Esophagus (tissue), 2 donors: ENCODE results near the gene UBE2F. TPM values are rescaled to one million over a fixed set of nuclear protein-coding genes. Genes with fewer than 3 reads are reported as not detected.

Source experiments
- H3K27ac ChIP-seq, 2 donors: one replicate each; pipeline ENCODE4 v1.5.1; 2013; ENCODE audit warnings: low read depth in 2 of 2, mild to moderate bottlenecking in 2 of 2, inconsistent platforms in 1 of 2, low read length in 1 of 2, moderate library complexity in 1 of 2
- H3K27me3 ChIP-seq, 2 donors: one replicate each; pipeline ENCODE4 v1.6.1; 2013; ENCODE audit warnings: low read length in 2 of 2, control low read depth in 1 of 2, mild to moderate bottlenecking in 1 of 2; ENCODE audit not compliant: insufficient read depth in 2 of 2, control insufficient read depth in 1 of 2
- H3K36me3 ChIP-seq, 2 donors: one replicate each; pipeline ENCODE4 v1.6.1; 2013; ENCODE audit warnings: low read length in 1 of 2; ENCODE audit not compliant: control insufficient read depth in 2 of 2, insufficient read depth in 2 of 2
- H3K4me1 ChIP-seq, 2 donors: one replicate each; pipeline ENCODE4 v1.6.1; 2013; ENCODE audit warnings: low read length in 1 of 2; ENCODE audit not compliant: control insufficient read depth in 2 of 2, insufficient read depth in 2 of 2
- H3K4me3 ChIP-seq, 2 donors: one replicate each; pipeline ENCODE4 v1.5.1; 2013; ENCODE audit warnings: low read length in 2 of 2, mild to moderate bottlenecking in 2 of 2, low read depth in 1 of 2, moderate library complexity in 1 of 2
- H3K9me3 ChIP-seq, 2 donors: one replicate each; pipeline ENCODE4 v1.6.1; 2013; ENCODE audit warnings: mild to moderate bottlenecking in 2 of 2, low read depth in 1 of 2, low read length in 1 of 2, moderate library complexity in 1 of 2; ENCODE audit not compliant: control insufficient read depth in 2 of 2, insufficient read depth in 1 of 2
- WGBS, 2 donors: extraction: QIAGEN DNeasy Blood & Tissue Kit; methylation state at CpG; one replicate each; pipeline ENCODE4 v1.1.7; 2013; 5-methylcytosine and 5-hydroxymethylcytosine counted together
- polyA plus RNA-seq, 2 donors: library from polyadenylated mRNA; stranded (reverse); fragments of 200-250 nt; gene quantifications; one replicate each; pipeline ENCODE4 v1.2.3, GENCODE V29; 2013
- donor health status: healthy with polysubstance abuse.
- donor health status: Bipolar disorder and iron deficiency.

The UBE2F gene
- polyA plus RNA-seq, 2 donors = 45.5 to 52.3 TPM

DNA sequence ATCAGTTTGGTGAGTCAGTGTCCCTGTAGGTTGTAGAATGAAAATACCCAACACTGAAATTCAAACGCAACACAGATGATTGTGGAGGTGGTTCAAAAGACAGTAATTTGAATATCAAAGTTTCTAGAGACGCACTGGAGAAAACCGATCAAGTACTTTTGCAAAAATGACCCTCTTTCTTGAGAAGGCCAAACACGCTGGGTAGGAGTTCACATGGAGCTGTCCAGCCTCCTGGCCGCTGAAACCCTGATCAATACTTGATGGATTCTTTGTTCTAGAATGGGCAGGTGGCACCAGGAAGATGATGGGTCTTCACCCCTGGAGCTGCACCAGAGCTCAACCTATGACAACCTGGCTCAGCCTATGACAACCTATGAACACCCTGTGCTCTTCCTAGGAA is 39.7 kb upstream of the UBE2F start:
- 82 to 85% methylated on average over 5 of the region's 5 CpGs for WGBS, 2 donors
- H3K9me3 ChIP-seq = peaks cover 0 to 3% of the 10 kb centered on the region in 2 donors
- no peaks in the 10 kb centered on the region for H3K27me3 ChIP-seq
- peaks cover 3 to 7% of the 10 kb centered on the region in 2 donors for H3K4me1 ChIP-seq
- no peak overlapping the region for H3K27ac ChIP-seq
- no peaks in the 10 kb centered on the region for H3K36me3 ChIP-seq
- H3K4me3 ChIP-seq = no peak overlapping the region

DNA sequence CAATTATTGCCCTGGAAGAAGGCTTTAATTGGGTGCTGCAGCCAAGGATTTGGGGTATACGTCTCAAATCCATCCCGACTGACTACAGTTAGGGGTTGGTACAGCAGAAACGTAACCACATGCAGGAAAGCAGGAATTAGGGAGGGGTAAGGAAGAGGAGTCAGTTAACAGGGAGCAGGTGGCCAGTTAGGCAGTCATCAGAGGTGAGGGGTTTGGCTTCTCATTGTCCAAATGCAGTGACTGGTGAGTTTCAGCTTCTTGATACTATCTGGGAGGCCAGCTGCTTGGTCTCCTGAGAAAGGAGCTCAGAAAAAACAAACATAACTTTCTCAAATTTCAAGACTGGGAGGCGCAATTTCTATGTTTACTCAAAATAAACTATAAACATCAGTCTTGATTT is 38.8 kb upstream of the UBE2F start:
- Histone ChIP-seq H3K27ac (no peak overlapping the region), H3K27me3 (no peaks in the 10 kb centered on the region), H3K4me3 (no peak overlapping the region), H3K36me3 (no peaks in the 10 kb centered on the region), H3K4me1 (peaks cover 2 to 3% of the 10 kb centered on the region in 2 donors), H3K9me3 (no peaks in the 10 kb centered on the region)
- 74 to 88% methylated on average over 4 of the region's 4 CpGs for WGBS, 2 donors

GRCh38 chr2:237929979-237930378 is 36.8 kb upstream of the UBE2F start:
- no peaks in the 10 kb centered on the region for H3K27me3 ChIP-seq
- H3K27ac ChIP-seq = no peak overlapping the region
- 92 to 96% methylated on average over 9 of the region's 9 CpGs for WGBS, 2 donors
- no peaks in the 10 kb centered on the region for H3K9me3 ChIP-seq
- no peaks in the 10 kb centered on the region for H3K36me3 ChIP-seq
- H3K4me3 ChIP-seq = no peak overlapping the region
- peaks cover 0 to 3% of the 10 kb centered on the region in 2 donors for H3K4me1 ChIP-seq

GRCh38 chr2:237931205-237931721 is 35.6 kb upstream of the UBE2F start:
- no peak overlapping the region for H3K27ac ChIP-seq
- WGBS, 2 donors = 58 to 62% methylated on average over 9 of the region's 9 CpGs
- H3K4me1 ChIP-seq = peaks cover 2 to 3% of the 10 kb centered on the region in 2 donors
- no peaks in the 10 kb centered on the region for H3K9me3 ChIP-seq
- H3K36me3 ChIP-seq = no peaks in the 10 kb centered on the region
- H3K27me3 ChIP-seq = no peaks in the 10 kb centered on the region
- no peak overlapping the region for H3K4me3 ChIP-seq

DNA sequence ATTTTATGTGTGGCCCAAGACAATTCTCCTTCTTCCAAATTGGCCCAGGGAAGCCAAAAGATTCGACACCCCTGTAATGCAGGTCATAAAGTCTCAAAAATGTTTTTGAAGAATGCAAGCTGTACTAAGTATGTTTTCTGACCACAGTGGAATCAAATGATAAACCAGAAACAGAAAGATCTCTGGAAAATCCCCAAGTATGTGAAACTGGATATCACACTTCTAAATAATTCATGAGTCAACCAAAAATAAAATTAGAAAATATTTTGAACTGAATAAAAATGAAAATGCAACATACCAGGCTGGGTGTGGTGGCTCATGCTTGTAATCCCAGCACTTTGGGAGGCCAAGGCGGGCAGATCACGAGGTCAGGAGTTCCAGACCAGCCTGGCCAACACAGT is 34.1 kb upstream of the UBE2F start:
- 60 to 73% methylated on average over 3 of the region's 3 CpGs for WGBS, 2 donors
- H3K27ac ChIP-seq = no peak overlapping the region
- H3K27me3 ChIP-seq = no peaks in the 10 kb centered on the region
- no peak overlapping the region for H3K4me3 ChIP-seq
- H3K9me3 ChIP-seq = no peaks in the 10 kb centered on the region
- no peaks in the 10 kb centered on the region for H3K36me3 ChIP-seq
- H3K4me1 ChIP-seq = peaks cover 2 to 3% of the 10 kb centered on the region in 2 donors

- Histone ChIP-seq H3K4me3 (no peak overlapping the region), H3K9me3 (no peaks in the 10 kb centered on the region), H3K4me1 (peaks cover 2 to 3% of the 10 kb centered on the region in 2 donors), H3K36me3 (no peaks in the 10 kb centered on the region), H3K27me3 (no peaks in the 10 kb centered on the region), H3K27ac (no peak overlapping the region)
- WGBS, 2 donors = 92 to 97% methylated on average over 5 of the region's 5 CpGs
These were observed 32.6 kb upstream of the UBE2F start for GRCh38 chr2:237934186-237934585.

DNA sequence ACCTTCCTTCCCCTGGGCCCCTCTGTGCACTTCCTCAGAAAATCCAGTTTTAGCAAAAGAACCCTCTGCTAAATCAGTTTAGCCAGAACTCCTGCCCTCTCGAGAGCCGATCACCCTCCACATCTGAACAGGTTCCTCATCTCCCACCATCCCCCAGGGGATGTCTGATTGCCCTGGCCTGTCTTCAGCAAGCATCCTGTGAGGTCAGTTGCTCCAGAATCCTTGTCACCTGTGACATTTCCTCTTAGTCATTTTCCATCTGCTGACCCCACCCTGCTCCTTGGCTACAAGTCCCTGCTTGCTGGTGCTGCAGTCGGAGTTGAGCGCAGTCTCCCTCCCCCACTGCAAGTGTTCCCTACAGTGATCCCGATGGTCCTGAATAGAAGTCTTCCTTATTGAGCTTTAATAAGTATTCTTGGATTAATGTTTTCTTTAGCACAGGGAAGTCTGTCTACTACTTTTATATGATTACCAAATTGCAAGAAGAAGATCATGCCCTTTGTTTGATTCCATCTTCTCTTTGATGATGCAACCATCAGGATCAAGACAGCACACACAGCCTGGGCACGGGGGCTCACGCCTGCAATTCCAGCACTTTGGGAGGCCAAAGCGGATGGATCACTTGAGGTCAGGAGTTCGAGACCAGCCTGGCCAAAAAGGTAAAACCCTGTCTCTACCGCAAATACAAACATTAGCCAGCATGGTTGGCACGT is 30.9 kb upstream of the UBE2F start:
- Histone ChIP-seq H3K4me3 (no peak overlapping the region), H3K27me3 (no peaks in the 10 kb centered on the region), H3K27ac (no peak overlapping the region), H3K36me3 (no peaks in the 10 kb centered on the region), H3K9me3 (no peaks in the 10 kb centered on the region), H3K4me1 (peaks cover 2 to 3% of the 10 kb centered on the region in 2 donors)
- WGBS, 2 donors = 62 to 69% methylated on average over 11 of the region's 11 CpGs

GRCh38 chr2:237939251-237939650 is 27.6 kb upstream of the UBE2F start:
- no peak overlapping the region for H3K27ac ChIP-seq
- peaks cover 0 to 2% of the 10 kb centered on the region in 2 donors for H3K4me1 ChIP-seq
- no peaks in the 10 kb centered on the region for H3K27me3 ChIP-seq
- H3K4me3 ChIP-seq = no peak overlapping the region
- no peaks in the 10 kb centered on the region for H3K36me3 ChIP-seq
- peaks cover 0 to 3% of the 10 kb centered on the region in 2 donors for H3K9me3 ChIP-seq

GRCh38 chr2:237940828-237941227 is 26.0 kb upstream of the UBE2F start:
- H3K36me3 ChIP-seq = no peaks in the 10 kb centered on the region
- H3K9me3 ChIP-seq = peaks cover 4 to 8% of the 10 kb centered on the region in 2 donors
- H3K4me1 ChIP-seq = peaks cover 0 to 2% of the 10 kb centered on the region in 2 donors
- no peak overlapping the region for H3K27ac ChIP-seq
- H3K4me3 ChIP-seq = no peak overlapping the region
- H3K27me3 ChIP-seq = no peaks in the 10 kb centered on the region

DNA sequence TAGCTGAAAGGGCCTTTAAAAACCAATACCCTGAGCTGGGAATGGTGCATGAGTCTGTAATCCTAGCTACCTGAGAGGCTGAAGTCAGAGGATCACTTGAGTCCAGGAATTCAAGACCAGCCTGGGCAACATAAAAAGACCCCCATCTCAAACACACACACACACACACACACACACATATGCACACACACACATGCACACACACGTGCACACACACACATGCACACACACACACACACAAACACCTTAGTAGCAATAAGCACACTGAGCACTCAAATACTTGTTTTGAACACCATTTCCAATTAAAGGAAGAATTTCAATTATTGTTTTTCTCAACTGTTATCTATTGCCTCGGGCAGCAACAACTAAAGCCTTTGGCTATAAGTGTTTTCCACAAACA is 25.6 kb upstream of the UBE2F start:
- no peak overlapping the region for H3K4me3 ChIP-seq
- no peak overlapping the region for H3K27ac ChIP-seq
- WGBS, 2 donors = 58 to 94% methylated on average over 2 of the region's 2 CpGs
- peaks cover 4 to 8% of the 10 kb centered on the region in 2 donors for H3K9me3 ChIP-seq
- H3K27me3 ChIP-seq = no peaks in the 10 kb centered on the region
- H3K4me1 ChIP-seq = no peaks in the 10 kb centered on the region
- H3K36me3 ChIP-seq = no peaks in the 10 kb centered on the region
